Skin of body (tissue), 2 donors: ENCODE results near the gene CD37. TPM values are rescaled to one million over a fixed set of nuclear protein-coding genes. Genes with fewer than 3 reads are reported as not detected.
"Not testable (repeated sequence)": the region's sequence is repeated elsewhere in the genome, so short reads cannot be mapped to it uniquely, and the experiment has no call there.

ENCODE experiments used
- DNase-seq: peaks from one replicate; lab custom pipeline; 2025; lab: John Stamatoyannopoulos, UW
- total RNA-seq: library from RNA; depleted of rRNA; stranded (reverse); fragments of >200 nt; gene quantifications from one replicate; pipeline ENCODE4 v1.2.3, GENCODE V29; 2014

CD37 gene
- 8.2 TPM for total RNA-seq

DNA sequence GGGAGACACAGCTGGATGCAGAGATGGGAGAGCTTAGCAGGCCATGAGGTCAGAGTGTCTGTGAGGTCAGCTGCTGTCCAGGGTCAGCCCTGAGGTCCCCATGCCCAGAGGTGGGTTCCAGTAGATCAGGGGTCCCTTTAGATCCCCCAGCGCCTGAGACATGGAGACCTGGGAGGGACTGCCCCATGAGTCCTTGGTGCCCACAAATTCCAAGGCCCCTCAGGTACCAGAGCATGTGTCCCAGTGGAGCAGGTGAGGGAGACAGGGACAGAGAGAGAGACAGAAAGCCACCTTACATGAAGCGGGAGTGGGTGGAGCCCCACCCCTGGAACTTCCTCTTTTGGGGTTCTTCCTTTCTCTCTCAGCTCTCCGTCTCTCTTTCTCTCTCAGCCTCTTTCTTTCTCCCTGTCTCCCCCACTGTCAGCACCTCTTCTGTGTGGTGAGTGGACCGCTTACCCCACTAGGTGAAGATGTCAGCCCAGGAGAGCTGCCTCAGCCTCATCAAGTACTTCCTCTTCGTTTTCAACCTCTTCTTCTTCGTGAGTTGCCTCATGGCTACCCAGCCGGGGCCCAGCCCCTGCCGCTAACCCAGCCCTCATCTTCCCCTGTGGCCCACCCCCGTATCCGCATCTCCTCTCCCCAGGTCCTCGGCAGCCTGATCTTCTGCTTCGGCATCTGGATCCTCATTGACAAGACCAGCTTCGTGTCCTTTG is at the start of gene CD37:
Gene CD37 (plus strand): TSS at position 336 of the 713 bp plus-strand sequence. CDS start 135 bp downstream, at position 471.
- DNase-seq, result no peak

GRCh38 chr19:49287141-49287770 is 48.0 kb upstream of the CD37 start:
- DNase-seq, result no peak

DNA sequence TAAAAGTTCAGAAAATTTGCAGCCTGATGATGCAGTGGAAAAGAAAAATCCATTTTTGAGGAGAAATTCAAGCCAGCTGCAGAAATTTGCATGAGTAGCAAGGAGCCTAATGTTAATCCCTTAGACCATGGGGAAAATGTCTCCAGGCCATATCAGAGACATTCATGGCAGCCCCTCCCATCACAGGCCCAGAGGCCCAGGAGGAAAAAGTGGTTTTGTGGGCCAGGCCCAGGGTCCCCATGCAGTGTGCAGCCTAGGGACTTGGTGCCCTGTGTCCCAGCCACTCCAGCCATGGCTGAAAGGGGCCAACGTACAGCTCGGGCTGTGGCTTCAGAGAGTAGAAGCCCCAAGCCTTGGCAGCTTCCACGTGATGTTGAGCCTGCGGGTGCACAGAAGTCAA is 47.0 kb upstream of the CD37 start:
- DNase-seq, result not testable (repeated sequence)

- not testable (repeated sequence) for DNase-seq
Measured at GRCh38 chr19:49289286-49289685, 45.9 kb upstream of the CD37 start.

DNA sequence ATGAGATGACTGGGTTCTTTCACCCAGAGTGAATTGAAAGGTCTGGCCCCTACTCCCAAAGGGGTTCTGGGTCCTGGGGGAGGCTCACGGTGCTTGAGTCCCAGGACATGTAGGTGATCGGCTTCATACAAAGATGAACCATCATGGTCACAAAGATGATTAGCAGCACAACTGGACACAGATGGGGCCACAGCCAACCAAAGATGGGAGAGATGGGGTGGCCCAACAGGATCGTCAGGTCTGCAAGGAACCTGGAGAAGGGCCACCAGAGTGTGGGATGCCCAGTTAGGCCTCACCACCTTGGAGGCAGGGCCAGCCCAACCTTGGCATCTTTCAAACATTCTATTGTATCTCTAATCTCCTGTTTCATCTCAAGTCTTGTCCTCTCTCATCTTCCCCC is 44.7 kb upstream of the CD37 start:
- DNase-seq, result no peak

DNA sequence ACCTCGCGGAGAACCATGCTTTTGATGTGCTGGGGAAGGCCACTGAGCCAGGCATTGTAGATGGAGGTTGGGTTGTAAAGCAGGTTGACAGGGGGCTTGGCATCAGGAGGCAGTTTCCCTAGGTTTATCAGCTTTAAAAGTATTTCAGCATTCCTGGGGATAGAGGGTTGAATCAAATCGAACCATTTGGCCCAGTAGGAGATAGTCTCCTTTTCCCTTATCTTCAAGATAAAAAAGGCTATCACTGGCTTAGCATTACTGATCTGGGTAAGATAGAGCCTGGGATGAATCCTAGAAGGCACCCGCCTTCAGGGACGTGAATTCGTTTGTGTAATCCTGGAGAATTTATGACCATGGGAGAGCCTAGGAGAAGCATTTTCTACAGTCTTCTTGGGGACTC is 40.8 kb upstream of the CD37 start:
- no peak for DNase-seq

DNA sequence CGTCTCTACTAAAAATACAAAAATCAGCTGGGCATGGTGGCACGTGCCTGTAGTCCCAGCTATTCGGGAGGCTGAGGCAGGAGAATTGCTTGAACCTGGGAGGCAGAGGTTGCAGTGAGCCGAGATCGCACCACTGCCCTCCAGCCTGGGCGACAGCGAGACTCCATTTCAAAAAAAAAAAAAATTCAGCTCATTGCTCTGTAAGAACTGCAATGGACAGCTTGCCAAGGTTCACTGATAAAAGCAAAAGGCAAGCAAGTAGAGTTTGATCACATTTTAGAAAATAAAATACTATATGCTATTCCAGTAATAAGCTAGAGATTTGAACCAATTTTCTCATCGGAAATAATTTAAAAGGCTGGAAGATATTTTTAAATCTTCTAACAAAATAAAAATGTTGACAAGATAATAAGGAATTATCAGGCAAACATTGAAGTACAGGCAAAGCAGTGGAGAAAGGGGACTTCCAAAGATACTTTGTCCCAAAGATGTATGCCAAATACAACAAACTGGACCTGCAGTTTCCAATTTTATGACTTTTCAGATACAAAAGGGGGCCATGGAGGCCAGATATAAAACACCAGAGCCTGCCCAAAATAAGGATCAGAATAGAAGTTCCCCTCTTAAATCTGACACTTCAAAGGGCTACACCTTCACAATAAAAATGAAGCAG is 39.9 kb upstream of the CD37 start:
- no peak for DNase-seq

DNA sequence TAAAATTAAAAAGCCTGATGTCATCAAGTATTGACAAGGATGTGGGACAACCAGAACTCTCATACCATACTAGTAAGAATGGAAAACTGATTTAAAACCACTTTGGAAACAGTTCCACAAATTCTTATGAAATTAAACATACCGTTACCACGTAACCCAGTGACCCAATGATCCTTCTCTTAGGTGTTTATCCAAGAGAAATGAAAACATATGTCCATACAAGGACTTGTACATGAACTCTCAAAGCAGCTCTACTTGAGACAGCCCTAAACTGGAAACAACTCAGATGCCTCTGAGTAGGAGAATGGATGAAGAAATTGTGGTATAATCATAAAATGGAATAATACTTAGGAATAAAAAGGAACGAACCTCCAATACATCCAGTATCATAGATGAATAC is 37.8 kb upstream of the CD37 start:
- no peak for DNase-seq

DNA sequence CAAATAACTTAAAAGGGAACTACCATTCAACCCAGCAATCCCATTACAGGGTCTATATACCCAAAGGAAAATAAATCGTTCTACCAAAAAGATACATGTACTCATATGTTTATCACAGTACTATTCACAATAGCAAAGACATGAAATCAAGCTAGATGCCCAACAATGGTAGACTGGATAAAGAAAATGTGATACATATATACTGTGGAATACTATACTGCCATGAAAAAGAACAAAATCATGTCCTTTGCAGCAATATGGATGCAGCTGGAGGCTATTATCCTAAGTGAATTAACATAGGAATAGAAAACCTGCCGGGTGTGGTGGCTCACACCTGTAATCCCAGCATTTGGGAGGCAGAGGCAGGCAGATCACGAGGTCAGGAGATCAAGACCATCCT is 36.6 kb upstream of the CD37 start:
- DNase-seq, result not testable (repeated sequence)

DNA sequence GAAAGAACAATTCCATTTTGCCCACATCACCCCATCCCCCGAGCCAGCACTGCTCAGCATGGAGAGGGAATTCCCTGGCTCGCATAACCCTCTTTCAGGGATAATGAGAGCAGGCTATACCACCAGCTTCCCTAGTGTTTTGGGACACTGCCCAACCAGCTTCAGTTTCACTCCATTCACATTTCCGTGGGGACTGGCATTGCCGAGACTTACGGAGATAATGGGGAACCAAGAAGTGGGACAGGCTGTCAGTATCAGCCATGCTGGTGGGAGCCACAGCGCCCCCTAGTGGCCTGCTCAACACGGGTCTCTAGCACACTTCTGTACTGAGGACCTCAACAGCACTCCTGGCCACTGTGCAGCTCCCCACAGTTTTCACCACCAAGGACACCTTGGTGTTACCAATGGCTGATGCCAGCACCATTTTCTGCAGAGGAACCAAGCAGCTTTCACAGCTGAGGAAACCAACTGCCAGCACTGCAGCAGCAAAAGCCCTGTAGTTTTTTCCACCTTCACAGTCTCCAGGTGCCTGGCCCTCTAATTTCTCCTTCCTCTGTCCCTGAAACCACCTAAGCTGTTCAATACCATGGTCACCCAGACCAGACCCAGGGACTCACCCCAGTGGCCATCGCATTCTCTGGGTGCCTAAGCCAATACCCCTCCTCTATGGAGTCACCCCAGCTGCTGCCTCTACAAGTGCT is 33.9 kb upstream of the CD37 start:
- DNase-seq, result no peak

- DNase-seq, result no peak
Measured at GRCh38 chr19:49301866-49302252, 33.3 kb upstream of the CD37 start.

- not testable (repeated sequence) for DNase-seq
Measured at GRCh38 chr19:49306734-49307133, 28.5 kb upstream of the CD37 start.

DNA sequence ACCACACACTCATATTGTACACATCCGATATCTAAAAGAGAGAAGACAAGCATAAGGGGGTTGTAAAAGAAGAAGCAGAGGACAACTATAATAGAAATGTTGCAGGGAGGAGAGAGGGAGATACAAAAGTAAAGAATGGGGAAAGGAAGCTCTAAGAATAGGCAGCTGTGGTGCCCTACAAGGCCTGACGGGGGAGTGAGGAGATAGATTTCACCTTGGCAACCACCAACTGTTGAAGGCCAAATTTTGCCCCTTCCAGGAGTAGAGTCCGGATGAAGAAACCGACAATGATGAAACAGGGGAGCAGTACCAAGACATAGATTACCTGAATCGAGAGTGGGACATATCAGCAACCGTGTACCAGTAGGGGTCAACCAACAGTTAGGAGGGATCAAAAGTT is 26.1 kb upstream of the CD37 start:
- no peak for DNase-seq

DNA sequence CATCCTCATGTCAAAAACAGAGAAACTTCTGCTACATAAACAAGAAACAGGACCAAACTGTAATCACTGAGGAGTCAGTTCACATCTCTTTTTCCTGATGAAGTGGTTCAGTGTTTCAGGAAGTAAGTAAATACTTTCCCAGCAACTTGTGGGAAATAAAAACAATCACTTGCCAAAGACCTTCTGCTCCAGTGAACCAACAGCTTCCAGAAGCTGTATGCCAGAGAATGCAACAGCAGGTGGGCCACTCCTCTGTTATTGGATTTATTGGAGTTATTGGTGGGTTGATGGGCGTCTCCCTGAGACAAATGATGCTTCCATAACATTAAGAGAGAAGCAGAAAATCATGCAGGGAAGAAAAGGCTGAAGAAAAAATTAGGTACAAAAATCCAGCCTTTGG is 20.1 kb upstream of the CD37 start:
- DNase-seq, result no peak

DNA sequence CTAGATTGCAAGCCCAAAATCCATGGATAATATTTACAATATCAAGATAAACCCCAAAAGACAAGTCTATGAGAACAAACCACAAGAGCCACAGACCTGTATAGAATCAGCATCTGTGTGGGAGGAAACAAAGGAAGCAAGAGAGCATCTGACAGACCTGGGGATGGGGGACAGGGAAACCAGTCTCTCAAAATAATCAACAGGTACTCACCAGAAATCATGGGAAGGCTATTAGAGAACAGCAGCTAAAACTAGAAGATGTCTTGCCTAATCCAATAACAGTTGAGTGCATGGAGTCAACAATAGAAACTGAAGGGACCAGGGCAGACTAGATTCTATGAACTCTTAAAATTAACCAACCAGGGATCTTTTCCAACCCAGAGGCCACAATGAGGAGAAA is 18.9 kb upstream of the CD37 start:
- DNase-seq, result no peak

DNA sequence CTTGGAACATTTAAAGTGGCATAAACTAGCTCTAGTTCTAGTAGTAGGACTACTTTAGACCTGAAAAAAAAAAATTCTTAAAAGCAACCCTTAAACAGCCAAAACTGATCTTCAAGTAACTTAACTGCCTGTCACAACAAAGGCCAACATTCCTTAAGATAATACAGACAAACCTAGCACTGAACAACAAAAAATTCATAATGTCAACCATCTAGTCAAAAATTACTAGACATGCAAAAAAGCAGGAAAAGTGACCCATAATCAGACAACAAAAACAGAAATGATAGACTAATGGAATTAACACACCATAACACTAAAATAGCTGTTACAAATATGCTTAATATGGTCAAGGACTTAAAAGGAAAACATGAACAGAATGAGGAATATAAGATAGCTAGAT is 16.9 kb upstream of the CD37 start:
- DNase-seq, result no peak

DNA sequence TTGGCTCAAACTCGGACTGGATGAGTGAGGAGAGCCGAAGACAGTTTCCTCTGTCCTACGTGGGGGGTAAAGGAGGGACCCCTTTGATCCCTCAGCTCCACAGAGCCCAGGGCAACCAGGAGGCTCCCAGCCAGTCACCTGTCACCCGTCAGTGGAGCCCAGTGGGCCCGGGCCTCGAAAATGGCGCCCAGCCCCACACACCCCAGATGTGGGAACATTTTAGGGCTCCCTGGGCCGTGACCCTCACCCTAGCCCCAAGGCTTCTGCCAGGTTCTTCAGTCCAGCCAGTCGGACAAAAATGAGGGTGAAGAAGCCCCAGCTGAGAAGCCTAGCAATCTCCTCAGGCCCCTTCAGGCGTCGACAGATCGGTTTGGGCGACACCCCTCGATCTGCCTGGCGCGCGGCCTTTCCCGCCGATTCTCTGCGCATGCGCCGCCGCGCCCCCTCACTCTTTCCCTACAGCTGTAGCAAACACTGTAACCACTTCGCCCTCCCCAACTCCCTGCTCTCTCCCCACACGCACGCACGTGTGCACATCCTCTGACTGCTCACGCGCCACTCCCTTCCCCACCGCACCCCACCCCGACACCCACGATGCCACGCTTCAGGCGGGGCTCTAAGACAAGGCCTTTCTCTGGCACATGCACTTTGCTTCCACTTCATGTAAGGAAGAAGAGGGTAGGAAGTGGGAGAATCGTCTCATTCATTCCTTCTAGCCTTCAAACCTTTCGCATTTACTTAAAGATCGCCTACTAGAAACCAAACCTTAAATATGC is 10.2 kb upstream of the CD37 start, which contains the start of gene SLC6A16:
Gene SLC6A16 (minus strand): TSS at position 391 of the 776 bp plus-strand sequence. CDS start 13,844 bp downstream, outside the sequence.
- no peak for DNase-seq

- DNase-seq, result not testable (repeated sequence)
Measured at GRCh38 chr19:49325756-49326155, 9.4 kb upstream of the CD37 start.

- DNase-seq, result no peak
Measured at GRCh38 chr19:49326165-49326704, 9.0 kb upstream of the CD37 start.

- no peak for DNase-seq
Measured at GRCh38 chr19:49327878-49328544, 7.2 kb upstream of the CD37 start.
